HepG2 (cell line): ENCODE results near the gene ESPN. TPM values are rescaled to one million over a fixed set of nuclear protein-coding genes. Genes with fewer than 3 reads are reported as not detected.

Experiments
- ARID2 ChIP-seq: sonication (generic); formaldehyde crosslinking; IDR thresholded peaks from 2 replicates; pipeline ENCODE4 v1.8.1; 2022; ENCODE audit warnings: mild to moderate bottlenecking, missing genetic modification reagents, borderline replicate concordance
- ARNTL ChIP-seq: sonication (generic); formaldehyde crosslinking; IDR thresholded peaks from 2 replicates; pipeline ENCODE4 v1.4.0; 2020; ENCODE audit warnings: mild to moderate bottlenecking, missing genetic modification reagents
- CHD4 ChIP-seq: fragments of 200-600 bp; sonication (generic); IDR thresholded peaks from 2 replicates; pipeline ENCODE4 v1.7.0; 2017; ENCODE audit warnings: mild to moderate bottlenecking, low read length, borderline replicate concordance
- HIVEP1 ChIP-seq: sonication (generic); formaldehyde crosslinking; IDR thresholded peaks from 2 replicates; pipeline ENCODE4 v1.4.0; 2020; ENCODE audit warnings: mild to moderate bottlenecking, missing genetic modification reagents
- HNF4A ChIP-seq: sonication (generic); formaldehyde crosslinking; IDR thresholded peaks from 2 replicates; pipeline ENCODE4 v1.4.0; 2020; ENCODE audit warnings: missing genetic modification reagents
- IKZF4 ChIP-seq: sonication (generic); formaldehyde crosslinking; IDR thresholded peaks from 2 replicates; pipeline ENCODE4 v1.5.1; 2020; ENCODE audit warnings: borderline replicate concordance, mild to moderate bottlenecking, low read depth, missing genetic modification reagents; ENCODE audit errors: not compliant biosample characterization
- KDM3A ChIP-seq: IDR thresholded peaks from 2 replicates; pipeline ENCODE4 v1.6.1; 2018; ENCODE audit warnings: low read depth, missing compliant biosample characterization
- PHF21A ChIP-seq: sonication (generic); formaldehyde crosslinking; IDR thresholded peaks from 2 replicates; pipeline ENCODE4 v1.5.0; 2020; ENCODE audit warnings: mild to moderate bottlenecking, missing genetic modification reagents
- SIN3B ChIP-seq: fragments of 150-350 bp; IDR thresholded peaks from 2 replicates; pipeline ENCODE4 v1.6.1; 2014; ENCODE audit warnings: low read length
- SRF ChIP-seq: IDR thresholded peaks from 2 replicates; pipeline ENCODE4 v1.6.1; 2011; ENCODE audit warnings: mild to moderate bottlenecking, low read depth, low read length, moderate library complexity
- SRY ChIP-seq: sonication (generic); formaldehyde crosslinking; IDR thresholded peaks from 2 replicates; pipeline ENCODE4 v1.8.0; 2022; ENCODE audit warnings: mild to moderate bottlenecking, missing genetic modification reagents
- TERF1 ChIP-seq: sonication (generic); formaldehyde crosslinking; IDR thresholded peaks from 2 replicates; pipeline ENCODE4 v1.8.0; 2022; ENCODE audit warnings: mild to moderate bottlenecking, missing genetic modification reagents, moderate library complexity
- TP53 ChIP-seq: sonication (generic); formaldehyde crosslinking; conservative IDR thresholded peaks from 2 replicates; pipeline ENCODE4 v1.4.0; 2020; ENCODE audit warnings: missing genetic modification reagents
- XRCC5 ChIP-seq: fragments of 200-400 bp; formaldehyde crosslinking; optimal IDR thresholded peaks from 2 replicates; pipeline ENCODE3; 2017; ENCODE audit warnings: mild to moderate bottlenecking, low read length
- ZHX2 ChIP-seq, 2 experiments: sonication (generic) in 1 of 2; formaldehyde crosslinking in 1 of 2; IDR thresholded peaks; 2 replicates each; pipeline versions ENCODE4 v1.6.1 to v1.9.0; 2014 to 2022; ENCODE audit warnings: antibody characterized with exemption in 1 of 2, borderline replicate concordance in 1 of 2, inconsistent platforms in 1 of 2, low read depth in 1 of 2, missing genetic modification reagents in 1 of 2
- ZNF3 ChIP-seq: IDR thresholded peaks from 2 replicates; pipeline ENCODE4 v1.7.0; 2017; ENCODE audit warnings: inconsistent platforms
- ZNF343 ChIP-seq: sonication (generic); formaldehyde crosslinking; IDR thresholded peaks from 2 replicates; pipeline ENCODE4 v1.4.0; 2020; ENCODE audit warnings: mild to moderate bottlenecking, missing genetic modification reagents
- ZNF382 ChIP-seq: sonication (generic); formaldehyde crosslinking; IDR thresholded peaks from 2 replicates; pipeline ENCODE4 v1.5.0; 2020; ENCODE audit warnings: missing genetic modification reagents, mild to moderate bottlenecking, borderline replicate concordance
- ZNF432 ChIP-seq: sonication (generic); formaldehyde crosslinking; IDR thresholded peaks from 2 replicates; pipeline ENCODE4 v1.5.0; 2020; ENCODE audit warnings: missing genetic modification reagents, mild to moderate bottlenecking, borderline replicate concordance
- ZNF451 ChIP-seq: sonication (generic); formaldehyde crosslinking; IDR thresholded peaks from 2 replicates; pipeline ENCODE4 v1.5.0; 2020; ENCODE audit warnings: mild to moderate bottlenecking, missing genetic modification reagents
- ZNF546 ChIP-seq: sonication (generic); formaldehyde crosslinking; conservative IDR thresholded peaks from 2 replicates; pipeline ENCODE4 v1.8.1; 2023; ENCODE audit warnings: mild to moderate bottlenecking, missing genetic modification reagents
- ZNF670 ChIP-seq: sonication (generic); formaldehyde crosslinking; IDR thresholded peaks from 2 replicates; pipeline ENCODE4 v1.8.0; 2022; ENCODE audit warnings: mild to moderate bottlenecking, missing genetic modification reagents, borderline replicate concordance
- polyA plus RNA-seq, 8 experiments: library from polyadenylated mRNA; depleted of rRNA in 3 of 8; stranded (reverse) in 7 of 8; unstranded in 1 of 8; fragments of >200 nt; fragmentation: Illumina TruSeq in 4 of 8; extraction: Trizol in 4 of 8; gene quantifications; 2 replicates each; pipeline versions ENCODE4 v1.2.1 to v1.2.3, GENCODE V29; 2011 to 2016; ENCODE audit warnings: low read depth in 4 of 8, missing spikeins in 1 of 8, mixed read lengths in 1 of 8; ENCODE audit not compliant: insufficient read depth in 1 of 8
- total RNA-seq, 5 experiments: library from RNA; depleted of rRNA; stranded (reverse); fragments of >200 nt; fragmentation: Illumina TruSeq; extraction: Trizol; gene quantifications; 2 replicates each; pipeline ENCODE4 v1.2.3, GENCODE V29; 2016; ENCODE audit warnings: low read depth in 1 of 5
- TF ChIP-seq, protein P1 (sequence below): sonication (generic); formaldehyde crosslinking; IDR thresholded peaks from 2 replicates; pipeline ENCODE4 v1.8.0; 2022; ENCODE audit warnings: mild to moderate bottlenecking, missing genetic modification reagents, moderate library complexity
- TF ChIP-seq, protein P2 (sequence below): IDR thresholded peaks from 2 replicates; pipeline ENCODE4 v1.6.1; 2016; ENCODE audit warnings: low read depth, borderline replicate concordance

The ESPN gene
- total and polyA plus RNA-seq, 2 of the 13 experiments (the other 11 are each of a cell fraction or from before 2014, with no cell fraction given): 48.6 to 54.2 TPM

GRCh38 chr1:6392809-6393399, 31.7 kb upstream of the ESPN start (continued):
- TF ChIP-seq ZNF432 (CRISPR knock-in tag) (no peak), SIN3B (no peak), HIVEP1 (CRISPR knock-in tag) (no peak), SRF (no peak), XRCC5 (no peak), PHF21A (CRISPR knock-in tag) (0 out of 2 replicates have a peak, but pooled peaks have one; percentile 23), ARID2 (CRISPR knock-in tag) (no peak), ZNF546 (no peak; the same call in 1 of the 2 replicates), ZNF3 (CRISPR knock-in tag) (no peak), TERF1 (no peak), ARNTL (CRISPR knock-in tag) (no peak), ZNF451 (no peak), HNF4A (CRISPR knock-in tag) (no peak), ZNF382 (CRISPR knock-in tag) (no peak), IKZF4 (no peak), SRY (CRISPR knock-in tag) (peak; percentile 3; the same call in 1 of the 2 replicates), CHD4 (no peak), KDM3A (CRISPR knock-in tag) (no peak), ZNF343 (CRISPR knock-in tag) (no peak), ZHX2 (IDR thresholded peaks at IDR 0.05; ENCODE audit: low read depth) (no peak), ZHX2 (CRISPR knock-in tag; IDR thresholded peaks at IDR 0.05; ENCODE audit: borderline replicate concordance) (no peak), ZNF670 (CRISPR knock-in tag) (no peak), TP53 (CRISPR knock-in tag) (no peak)
- TF ChIP-seq, protein P1, sequence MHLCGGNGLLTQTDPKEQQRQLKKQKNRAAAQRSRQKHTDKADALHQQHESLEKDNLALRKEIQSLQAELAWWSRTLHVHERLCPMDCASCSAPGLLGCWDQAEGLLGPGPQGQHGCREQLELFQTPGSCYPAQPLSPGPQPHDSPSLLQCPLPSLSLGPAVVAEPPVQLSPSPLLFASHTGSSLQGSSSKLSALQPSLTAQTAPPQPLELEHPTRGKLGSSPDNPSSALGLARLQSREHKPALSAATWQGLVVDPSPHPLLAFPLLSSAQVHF (CRISPR knock-in tag): no peak
- TF ChIP-seq, protein P2, sequence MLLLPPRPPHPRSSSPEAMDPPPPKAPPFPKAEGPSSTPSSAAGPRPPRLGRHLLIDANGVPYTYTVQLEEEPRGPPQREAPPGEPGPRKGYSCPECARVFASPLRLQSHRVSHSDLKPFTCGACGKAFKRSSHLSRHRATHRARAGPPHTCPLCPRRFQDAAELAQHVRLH (CRISPR knock-in tag): no peak
